GM18508 (cell line): ENCODE results near the gene RPS6KB2.
"Not testable (repeated sequence)": the region's sequence is repeated elsewhere in the genome, so short reads cannot be mapped to it uniquely, and the experiment has no call there.

Experiments
- ATAC-seq: cut with Tn5 transposase; IDR thresholded peaks from one replicate; pipeline ENCODE4 v1.9.1; 2021; ENCODE audit warnings: moderate number of reproducible peaks; ENCODE audit not compliant: insufficient read depth, unreplicated experiment

RPS6KB2 gene

GRCh38 chr11:67423466-67423865, 4.8 kb upstream of the RPS6KB2 start:
- ATAC-seq, result no peak

GRCh38 chr11:67423891-67424613, 4.2 kb upstream of the RPS6KB2 start:
- no peak for ATAC-seq

- not testable (repeated sequence) for ATAC-seq
Observed at GRCh38 chr11:67427364-67427859, 882 bp upstream of the RPS6KB2 start.

- no peak for ATAC-seq
Observed at GRCh38 chr11:67429038-67429668, 859 bp downstream of the RPS6KB2 start.

- no peak for ATAC-seq
Observed at GRCh38 chr11:67429722-67430121, 1.4 kb downstream of the RPS6KB2 start.

GRCh38 chr11:67431346-67432249, 3.3 kb downstream of the RPS6KB2 start:
- ATAC-seq, result no peak

GRCh38 chr11:67432655-67433349, 4.5 kb downstream of the RPS6KB2 start:
- no peak for ATAC-seq

GRCh38 chr11:67433536-67434394, 5.5 kb downstream of the RPS6KB2 start:
- ATAC-seq, result no peak

- ATAC-seq, result no peak
Observed at GRCh38 chr11:67434395-67434881, 6.1 kb downstream of the RPS6KB2 start.

GRCh38 chr11:67435031-67435726, 6.9 kb downstream of the RPS6KB2 start:
- no peak for ATAC-seq

GRCh38 chr11:67435727-67436458, 7.6 kb downstream of the RPS6KB2 start:
- no peak for ATAC-seq

GRCh38 chr11:67436459-67437081, 8.3 kb downstream of the RPS6KB2 start:
- ATAC-seq, result no peak

GRCh38 chr11:67437082-67437808, 9.0 kb downstream of the RPS6KB2 start, which contains the start of gene PTPRCAP:
Gene PTPRCAP (minus strand): TSS chr11:67437682. CDS start chr11:67437619, 63 bp downstream.
- no peak for ATAC-seq

GRCh38 chr11:67437809-67438157, 9.5 kb downstream of the RPS6KB2 start:
- no peak for ATAC-seq

- no peak for ATAC-seq
Observed at GRCh38 chr11:67438158-67438902, 10.0 kb downstream of the RPS6KB2 start.
